Stimulated activated CD8-positive, alpha-beta memory T cell treated with anti-CD3 and anti-CD28 coated beads, Interleukin-7, amount 100 ng/mL, for 4 hours (primary cell): Measurements from ENCODE around the gene NUP205.

Experiments used
- DNase-seq, 2 donors: peaks; one replicate each; pipeline ENCODE4 v3.0.0-alpha.2; 2020; ENCODE audit warnings: low read depth in 2 of 2

Gene NUP205, protein sequence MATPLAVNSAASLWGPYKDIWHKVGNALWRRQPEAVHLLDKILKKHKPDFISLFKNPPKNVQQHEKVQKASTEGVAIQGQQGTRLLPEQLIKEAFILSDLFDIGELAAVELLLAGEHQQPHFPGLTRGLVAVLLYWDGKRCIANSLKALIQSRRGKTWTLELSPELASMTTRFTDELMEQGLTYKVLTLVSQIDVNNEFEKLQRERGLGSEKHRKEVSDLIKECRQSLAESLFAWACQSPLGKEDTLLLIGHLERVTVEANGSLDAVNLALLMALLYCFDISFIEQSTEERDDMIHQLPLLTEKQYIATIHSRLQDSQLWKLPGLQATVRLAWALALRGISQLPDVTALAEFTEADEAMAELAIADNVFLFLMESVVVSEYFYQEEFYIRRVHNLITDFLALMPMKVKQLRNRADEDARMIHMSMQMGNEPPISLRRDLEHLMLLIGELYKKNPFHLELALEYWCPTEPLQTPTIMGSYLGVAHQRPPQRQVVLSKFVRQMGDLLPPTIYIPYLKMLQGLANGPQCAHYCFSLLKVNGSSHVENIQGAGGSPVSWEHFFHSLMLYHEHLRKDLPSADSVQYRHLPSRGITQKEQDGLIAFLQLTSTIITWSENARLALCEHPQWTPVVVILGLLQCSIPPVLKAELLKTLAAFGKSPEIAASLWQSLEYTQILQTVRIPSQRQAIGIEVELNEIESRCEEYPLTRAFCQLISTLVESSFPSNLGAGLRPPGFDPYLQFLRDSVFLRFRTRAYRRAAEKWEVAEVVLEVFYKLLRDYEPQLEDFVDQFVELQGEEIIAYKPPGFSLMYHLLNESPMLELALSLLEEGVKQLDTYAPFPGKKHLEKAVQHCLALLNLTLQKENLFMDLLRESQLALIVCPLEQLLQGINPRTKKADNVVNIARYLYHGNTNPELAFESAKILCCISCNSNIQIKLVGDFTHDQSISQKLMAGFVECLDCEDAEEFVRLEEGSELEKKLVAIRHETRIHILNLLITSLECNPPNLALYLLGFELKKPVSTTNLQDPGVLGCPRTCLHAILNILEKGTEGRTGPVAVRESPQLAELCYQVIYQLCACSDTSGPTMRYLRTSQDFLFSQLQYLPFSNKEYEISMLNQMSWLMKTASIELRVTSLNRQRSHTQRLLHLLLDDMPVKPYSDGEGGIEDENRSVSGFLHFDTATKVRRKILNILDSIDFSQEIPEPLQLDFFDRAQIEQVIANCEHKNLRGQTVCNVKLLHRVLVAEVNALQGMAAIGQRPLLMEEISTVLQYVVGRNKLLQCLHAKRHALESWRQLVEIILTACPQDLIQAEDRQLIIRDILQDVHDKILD (N-terminal part only)

DNA sequence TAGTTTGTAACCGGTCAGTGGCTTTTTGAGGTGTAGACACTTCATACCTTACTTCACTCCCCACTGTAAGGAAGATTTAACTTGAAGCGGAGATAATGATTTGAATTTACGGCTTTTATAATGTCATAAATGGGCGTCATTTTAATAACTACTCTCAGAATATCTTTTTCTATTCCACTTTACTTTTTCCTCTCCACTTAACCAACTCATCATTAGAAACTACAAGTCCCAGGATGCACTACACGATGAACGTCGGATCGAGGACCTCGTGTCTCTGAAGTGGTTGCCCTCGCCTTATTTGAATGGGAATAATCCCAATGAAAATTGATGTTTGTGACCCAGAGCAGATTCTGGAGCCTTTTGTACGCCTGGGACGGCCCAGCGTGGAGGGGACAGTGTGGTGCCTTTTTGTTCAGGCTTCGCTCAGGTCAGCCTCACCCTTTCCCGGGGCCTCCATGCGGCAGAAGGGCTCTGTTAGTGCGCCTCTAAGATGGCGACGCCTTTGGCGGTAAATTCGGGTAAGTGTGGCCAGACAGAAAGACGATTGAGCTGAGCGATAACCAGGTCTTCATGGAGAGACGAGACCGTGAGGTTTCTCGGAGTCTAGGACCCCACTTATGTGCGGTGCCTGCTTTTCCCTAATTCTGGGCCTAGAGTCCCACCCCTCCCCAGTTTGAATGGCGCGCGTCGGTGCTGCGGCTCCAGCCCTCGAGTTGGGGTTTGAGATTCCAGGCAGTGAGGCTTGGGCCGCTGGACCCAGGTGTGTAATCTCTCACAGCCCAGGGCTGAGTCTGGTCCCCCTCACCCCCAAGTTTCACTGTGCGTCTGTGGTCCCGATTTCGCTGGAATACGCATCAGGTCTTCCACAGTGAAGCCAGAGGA is at the start of gene NUP205:
Gene NUP205 (plus strand): TSS at position 463 of the 882 bp plus-strand sequence. CDS start 28 bp downstream, at position 491.
- peak; percentile 43 to 55 for DNase-seq

DNA sequence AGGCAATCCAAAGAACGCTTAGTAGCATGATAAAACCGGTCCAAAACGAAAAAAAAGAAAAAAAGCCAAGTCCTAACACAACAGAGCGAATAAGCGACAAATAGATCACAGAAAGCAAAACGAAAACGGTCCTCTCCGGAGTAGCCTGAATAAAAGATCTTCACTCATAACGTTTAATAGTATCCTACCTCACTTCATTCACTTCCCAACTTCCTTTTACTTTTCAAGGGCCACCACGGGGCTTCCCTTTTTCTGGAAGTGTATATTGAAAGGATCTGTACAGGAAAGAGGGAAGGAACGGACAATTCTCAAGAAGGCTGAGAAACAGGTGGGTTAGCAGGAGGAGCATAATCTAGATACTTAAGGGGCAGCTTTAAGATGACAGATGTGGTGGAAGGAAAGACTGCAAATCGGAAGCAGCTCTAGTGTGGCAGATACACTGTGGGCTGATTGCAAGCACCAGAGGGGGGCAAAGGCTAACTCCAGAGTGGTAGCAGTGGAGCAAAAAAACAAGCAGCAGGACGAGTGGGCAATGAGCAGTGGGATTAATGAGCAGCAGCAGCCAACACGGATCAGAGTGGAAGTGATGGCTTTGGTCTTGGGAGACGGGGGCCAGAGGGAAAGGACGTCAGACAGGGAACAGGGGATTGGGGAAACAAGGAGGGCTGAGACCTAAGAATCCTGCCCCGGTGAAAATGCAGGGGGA is 48.7 kb upstream of the NUP205 start:
- DNase-seq, result peak in 1 of 2 donors; percentile 1

DNA sequence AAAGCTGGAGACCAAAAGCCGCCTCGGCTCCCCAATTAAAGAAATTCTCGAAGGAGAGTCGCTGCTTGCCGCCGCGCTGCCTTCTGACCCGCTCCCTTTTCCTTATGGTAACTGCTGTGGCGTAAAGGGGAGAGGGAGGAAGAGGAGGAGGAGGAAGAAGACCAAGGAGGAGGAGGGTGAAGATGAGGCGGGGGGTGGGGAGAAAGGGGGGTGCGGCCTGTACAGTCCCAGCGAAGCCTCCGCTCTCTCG is 48.2 kb upstream of the NUP205 start:
- no peak for DNase-seq

DNA sequence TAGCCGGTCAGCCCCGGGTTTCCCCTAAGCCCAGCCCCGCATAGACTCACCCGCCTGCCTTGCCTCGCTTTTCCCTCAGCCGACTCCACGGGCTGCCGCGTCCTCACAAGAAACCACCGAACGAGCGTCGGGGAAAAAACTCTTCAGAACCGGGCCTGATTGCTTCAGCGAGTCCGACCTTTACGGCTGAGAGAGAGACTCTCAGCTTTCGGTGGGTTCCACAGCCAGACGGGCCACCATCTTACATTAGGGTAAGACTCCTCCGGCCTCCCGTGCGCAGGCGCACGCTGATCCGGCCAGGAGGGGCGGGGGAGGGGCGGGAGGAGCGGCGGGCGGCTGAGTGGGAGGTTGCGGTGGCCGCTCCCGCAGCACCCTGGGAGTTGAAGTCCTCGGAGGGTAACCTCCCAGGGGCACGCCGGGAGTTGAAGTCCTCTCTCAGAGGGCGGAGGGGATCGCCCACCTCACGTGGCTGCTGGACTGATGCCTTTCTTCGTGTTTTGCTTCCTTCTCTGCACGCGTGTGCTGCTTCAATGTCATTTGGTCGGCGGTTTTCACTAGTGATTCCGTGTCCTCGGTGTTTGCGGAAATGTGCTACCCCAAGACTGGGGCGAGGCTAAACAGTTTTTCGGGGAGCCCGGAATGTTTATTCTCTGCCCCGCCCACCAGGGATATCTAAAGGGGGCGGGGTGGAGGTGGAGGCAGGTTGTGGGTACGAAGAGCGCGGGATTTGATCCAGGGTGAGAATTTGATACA is 47.7 kb upstream of the NUP205 start, which contains the start of gene CNOT4:
Gene CNOT4 (minus strand): TSS at position 264 of the 753 bp plus-strand sequence. CDS start 71,771 bp downstream, outside the sequence.
- peak; percentile 94 to 97 for DNase-seq

DNA sequence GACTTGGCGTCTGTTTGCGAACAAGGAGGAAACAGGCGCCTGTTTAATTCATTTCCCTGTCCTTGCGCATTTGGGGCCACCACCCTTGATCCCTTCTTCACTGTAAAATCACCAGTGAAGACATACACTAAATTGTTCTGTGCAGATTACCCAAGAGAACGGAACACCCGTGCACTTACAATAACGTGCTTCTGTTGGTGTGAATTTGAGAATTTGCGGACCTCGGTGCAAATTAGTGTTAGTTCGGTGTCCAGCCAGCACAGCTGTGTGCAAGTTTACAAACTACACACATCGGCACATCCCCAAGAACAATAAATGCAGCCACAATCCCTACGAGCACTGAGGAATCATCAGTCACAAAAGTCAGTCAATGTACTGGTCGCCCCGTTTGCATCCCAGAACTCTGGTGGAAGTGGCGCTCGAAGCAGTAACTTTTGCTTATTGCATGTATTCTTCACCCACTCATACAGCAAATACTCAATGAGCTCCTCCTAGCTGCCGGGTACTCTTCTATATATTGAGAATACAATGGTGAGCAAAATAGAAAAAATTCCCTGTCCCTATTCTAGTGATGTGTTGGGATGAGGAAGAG is 47.0 kb upstream of the NUP205 start:
- no peak for DNase-seq

DNA sequence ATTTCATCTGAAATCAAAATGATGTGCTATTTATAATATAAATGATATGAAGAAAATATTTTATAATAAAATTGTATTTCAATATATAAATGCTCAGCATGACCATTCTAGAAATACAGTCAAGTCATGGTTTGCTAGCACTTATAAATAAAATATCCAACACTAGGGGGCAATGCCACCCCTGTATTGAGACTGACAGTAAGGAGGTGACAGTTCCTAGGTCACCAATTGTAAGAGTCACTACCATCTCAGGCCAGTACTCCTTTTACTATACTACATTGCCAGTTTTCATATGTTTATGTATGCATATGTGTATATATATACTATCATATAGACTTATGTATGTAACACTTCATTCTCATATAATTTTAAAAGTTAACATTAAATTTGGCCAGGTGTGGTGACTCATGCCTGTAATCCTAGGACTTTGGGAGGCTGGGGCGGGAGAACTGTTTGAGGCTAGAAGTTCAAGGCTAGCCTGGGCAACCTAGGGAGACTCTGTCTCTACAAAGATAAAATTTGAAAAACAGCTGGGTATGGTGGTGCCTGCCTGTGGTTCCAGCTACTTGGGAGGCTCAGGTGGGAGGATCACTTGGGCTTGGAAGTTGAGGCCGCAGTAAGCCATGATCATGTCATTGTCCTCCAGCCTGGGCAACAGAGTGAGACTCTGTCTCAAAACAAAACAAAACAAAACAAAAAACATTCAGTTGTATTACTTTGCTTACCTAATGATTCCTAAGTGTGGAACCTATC is 45.4 kb upstream of the NUP205 start:
- DNase-seq, result no peak

DNA sequence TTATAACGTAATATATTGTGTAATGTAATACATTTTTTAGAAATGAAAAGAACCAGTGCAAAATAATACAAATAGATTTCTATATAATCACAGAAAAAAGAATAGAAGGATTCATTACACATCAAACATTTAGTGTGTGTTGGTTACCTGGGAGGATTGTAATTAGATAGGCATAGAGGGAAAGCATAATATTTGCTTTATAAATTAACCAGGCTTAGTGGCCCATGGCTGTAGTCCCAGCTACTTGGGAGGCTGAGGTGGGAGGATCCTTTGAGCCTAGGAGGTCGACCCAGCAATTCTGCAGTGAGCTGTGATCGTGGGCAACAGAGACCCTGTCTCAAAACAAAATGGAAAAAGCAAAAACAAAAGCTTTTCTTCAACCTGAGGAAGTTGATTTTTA is 42.9 kb upstream of the NUP205 start:
- no peak for DNase-seq

DNA sequence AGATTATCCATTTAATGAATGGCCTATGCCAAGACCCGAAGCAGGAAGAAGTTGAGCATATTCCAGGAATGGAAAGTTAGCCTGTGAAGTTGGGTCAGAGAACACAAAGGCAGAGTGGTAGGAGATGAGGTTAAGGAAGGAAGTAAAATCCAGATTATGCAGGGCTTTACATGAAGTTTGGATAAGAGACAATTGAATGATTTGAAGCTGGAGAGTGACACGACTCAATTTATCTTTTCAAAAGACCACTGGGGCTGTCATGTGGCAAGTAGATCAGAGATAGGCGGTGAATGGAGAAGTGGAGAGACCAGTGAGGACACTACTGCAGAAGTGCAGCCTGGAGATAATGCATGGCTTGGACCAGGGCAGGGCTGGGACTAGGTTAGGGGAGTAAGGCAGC is 40.7 kb upstream of the NUP205 start:
- DNase-seq, result no peak

DNA sequence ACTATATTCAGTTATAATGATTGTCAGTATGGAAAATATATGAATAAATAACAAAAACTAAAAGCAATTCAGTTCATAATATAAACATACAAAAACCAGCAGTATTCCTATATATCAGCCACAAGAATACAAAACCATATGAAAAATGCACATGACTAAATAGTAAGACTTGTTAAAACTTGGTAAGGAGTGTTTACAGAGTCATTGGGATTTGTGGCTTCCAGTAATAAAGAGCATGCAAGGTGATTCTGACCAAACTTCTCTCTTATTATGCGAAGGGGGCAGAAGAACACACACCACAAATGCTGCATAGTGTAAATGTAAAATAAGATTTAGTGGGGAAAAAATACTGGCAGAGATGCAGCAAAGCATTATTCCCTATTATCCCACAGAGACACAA is 39.0 kb upstream of the NUP205 start:
- no peak for DNase-seq

DNA sequence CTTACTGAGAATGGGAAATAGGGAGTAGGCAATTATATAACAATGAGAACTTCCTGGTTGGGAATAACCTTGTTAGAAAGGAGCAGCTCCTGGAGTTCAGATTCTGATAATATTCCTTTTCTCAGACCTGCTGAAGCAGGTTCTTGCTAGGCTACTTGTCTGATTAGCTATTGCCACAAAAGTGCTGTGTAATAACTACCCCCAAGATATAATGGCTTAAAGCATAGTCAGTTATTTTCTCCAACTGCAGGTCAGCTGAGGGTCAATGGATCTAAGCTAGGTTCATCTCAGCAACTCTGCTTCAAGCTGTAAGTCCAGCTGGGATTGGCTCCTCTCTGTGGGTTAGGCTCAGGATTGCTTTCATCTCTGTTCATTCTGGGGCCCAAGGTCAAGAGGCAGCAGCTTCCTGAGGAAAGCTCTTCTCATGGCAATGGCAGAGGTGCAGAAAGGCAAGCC is 38.5 kb upstream of the NUP205 start:
- DNase-seq, result no peak

DNA sequence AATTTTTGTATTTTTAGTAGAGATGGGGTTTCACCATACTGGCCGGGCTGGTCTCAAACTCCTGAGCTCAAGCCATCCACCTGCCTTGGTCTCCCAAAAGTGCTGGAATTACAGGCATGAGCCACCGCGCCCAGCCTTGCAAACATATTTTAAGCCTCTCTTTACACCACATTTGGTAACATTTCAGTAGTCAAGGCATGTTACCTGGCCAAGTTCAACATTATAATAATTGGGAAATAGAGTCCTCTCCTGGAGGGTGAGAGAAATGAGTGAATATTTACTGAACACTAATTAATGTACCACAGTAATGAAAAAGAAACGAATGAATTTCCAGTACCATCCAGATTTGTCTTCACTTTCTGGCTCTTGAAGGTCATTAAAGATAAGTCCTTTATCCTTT is 37.8 kb upstream of the NUP205 start:
- DNase-seq, result no peak

DNA sequence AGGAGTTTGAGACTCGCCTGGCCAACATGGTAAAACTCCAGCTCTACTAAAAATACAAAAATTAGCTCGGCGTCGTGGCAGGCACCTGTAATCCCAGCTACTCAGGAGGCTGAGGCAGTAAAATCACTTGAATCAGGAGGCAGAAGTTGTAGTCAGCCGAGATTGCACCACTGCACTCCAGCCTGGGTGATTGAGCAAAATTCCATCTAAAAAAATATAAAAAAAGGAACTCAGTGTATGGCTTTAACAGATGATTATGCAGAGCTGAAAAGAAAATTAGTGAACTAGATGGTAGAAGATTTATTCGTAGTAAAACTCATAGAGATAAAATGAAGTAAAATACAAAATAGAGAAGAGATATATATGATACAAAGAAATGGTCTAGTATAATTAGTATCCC is 35.2 kb upstream of the NUP205 start:
- no peak for DNase-seq

DNA sequence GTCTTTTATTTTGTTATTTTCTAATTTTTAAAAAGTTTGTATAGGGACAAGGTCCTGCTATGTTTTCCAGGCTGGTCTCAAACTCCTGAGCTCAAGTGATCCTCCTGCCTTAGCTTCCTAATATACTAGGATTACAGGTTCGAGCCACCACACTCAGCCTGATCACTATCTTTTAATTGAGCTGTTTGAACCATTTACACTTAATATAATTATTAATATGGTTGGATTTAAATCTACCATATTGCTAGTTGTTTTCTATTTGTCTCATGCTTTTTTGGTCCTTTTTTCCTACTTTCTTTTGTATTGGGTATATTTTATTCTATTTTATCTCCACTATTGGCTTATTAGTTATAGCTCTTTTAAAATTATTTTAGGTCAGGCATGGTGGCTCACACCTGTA is 34.6 kb upstream of the NUP205 start:
- DNase-seq, result no peak

DNA sequence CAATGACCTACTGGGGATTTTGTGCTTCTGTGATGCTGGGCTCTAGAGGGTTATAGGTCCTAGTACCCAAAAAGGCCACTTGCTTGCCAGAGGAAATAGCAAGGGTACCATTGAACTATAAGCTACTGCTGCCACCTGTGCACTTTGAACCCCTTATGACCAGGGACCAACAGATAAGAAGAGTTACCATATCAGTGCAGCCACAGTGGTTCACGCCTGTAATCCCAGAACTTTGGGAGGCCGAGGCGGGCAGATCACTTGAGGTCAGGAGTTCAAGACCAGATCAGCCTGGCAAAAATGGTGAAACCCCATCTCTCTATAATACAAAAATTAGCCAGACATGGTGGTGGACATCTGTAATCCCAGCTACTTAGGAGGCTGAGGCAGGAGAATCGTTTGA is 32.3 kb upstream of the NUP205 start:
- DNase-seq, result no peak

DNA sequence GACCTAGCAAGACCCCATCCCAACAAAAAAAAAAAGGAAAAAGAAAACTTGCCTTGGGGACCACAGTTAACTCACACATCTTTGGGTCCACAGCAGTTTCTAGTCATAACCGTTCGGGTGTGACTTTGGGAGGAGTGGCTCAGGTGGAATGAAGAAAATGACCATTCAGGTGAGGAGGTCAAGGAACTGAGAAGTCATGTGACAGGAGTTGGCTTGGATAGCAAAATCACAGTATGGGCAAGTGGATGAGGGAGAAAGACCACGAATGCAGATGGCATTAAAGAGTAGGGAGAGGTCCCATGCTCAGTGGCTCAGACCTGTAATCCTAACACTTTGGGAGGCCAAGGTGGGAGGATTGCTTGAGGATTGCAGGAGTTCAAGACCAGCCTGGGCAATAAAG is 30.7 kb upstream of the NUP205 start:
- DNase-seq, result no peak

DNA sequence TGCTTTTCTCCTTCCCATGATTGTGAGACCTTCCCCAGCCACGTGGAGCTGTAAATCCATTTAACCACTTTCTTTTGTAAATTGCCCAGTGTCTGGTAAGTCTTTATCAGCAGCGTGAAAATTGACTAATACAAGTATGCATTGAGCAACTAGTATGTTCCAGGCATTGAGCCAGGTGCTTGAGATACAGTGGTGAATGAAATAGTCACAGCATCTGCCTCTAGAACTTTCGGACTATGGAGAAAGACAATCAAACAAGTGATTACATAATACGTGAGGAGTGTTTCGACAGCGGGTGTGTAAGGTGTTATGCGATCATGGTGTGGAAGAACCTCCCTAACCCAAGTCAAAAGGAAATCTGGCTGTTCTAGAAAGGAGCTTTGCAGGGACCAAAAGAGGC is 21.6 kb upstream of the NUP205 start:
- no peak for DNase-seq

DNA sequence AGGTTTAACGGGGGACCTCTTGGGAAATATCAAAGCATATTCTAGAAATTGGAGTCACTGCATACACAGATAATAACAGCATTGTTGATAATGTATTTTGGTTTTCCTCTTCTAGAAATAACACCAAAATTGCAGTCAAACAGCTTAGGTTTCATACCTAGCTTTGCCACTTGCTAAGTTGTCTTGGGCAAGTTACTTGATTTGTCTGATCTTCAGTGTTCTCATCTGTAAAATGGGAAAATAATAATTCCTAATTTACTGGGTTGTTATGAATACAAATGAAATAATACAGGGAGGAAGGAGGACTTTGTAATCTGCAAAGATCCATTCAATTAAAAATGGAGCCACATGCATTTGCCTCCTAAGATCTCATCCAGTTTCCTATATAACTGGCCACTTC is 20.3 kb upstream of the NUP205 start:
- no peak for DNase-seq

DNA sequence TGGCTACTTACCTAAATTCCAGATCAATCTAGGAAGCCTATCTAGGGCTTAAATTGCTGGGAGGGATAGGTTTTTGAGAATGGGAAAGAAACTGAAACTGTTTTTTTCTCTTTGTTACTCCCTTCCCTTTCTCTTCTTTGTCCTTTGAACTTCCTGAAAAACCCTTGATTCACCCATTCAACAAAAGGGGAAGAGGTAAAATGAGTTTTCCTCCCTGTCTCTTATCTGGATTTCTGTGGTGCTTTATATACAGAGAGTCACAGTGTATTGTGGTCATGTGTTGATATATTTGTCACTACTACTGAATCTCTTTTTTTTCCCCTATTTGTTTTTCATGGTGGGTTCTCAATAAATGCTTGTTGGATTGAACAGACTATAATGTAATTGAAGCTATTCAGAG is 19.8 kb upstream of the NUP205 start:
- DNase-seq, result no peak

DNA sequence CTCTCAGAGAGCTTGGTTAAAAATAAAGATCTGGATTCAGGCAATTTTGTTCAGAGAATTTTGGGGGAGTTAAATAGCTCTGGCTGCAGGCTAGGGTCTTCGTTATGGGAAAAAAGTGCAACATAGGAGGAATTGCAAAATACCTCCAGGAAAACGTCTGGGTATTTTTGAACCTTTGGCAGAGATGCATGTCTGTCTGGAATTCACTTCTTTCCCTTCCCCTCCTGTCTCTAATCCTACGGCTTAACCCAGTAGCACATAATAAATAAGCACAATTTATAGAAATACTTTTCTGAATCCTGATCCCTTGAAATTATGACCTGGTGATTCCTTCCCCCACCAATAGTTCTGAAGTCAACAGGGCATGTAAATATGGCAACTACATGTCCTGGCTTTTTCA is 19.3 kb upstream of the NUP205 start:
- no peak for DNase-seq
